IMR-90 (cell line): ENCODE data around the gene ALOX5AP. TPM values are rescaled to one million over a fixed set of nuclear protein-coding genes. Genes with fewer than 3 reads are reported as not detected.

ENCODE experiments used
- ATAC-seq: fragments of 200-7000 bp; cut with Tn5 transposase; 2 replicates; pipeline ENCODE4 v1.9.1; 2020; ENCODE audit warnings: low read depth, mild to moderate bottlenecking, moderate library complexity
- BruUV-seq: library from RNA; stranded (reverse); fragments of 400-500 nt; replicated peaks from 2 replicates; lab custom pipeline; 2021; lab: Mats Ljungman, UMichigan
- CTCF ChIA-PET: fragments of 300-600 bp; formaldehyde crosslinking; extraction: SDS; loops from one replicate; lab custom pipeline; 2021; ENCODE audit warnings: antibody characterized with exemption; lab: Yijun Ruan, JAX
- POLR2A ChIA-PET: fragments of 300-600 bp; sonication (Branson Sonifier 250); formaldehyde crosslinking; loops from one replicate; lab custom pipeline; 2022; ENCODE audit warnings: antibody characterized with exemption; ENCODE audit not compliant: unreplicated experiment; lab: Charles Lee
- DNase-seq: peaks from one replicate; pipeline ENCODE4 v3.0.0; 2013
- H2AFZ ChIP-seq: replicated peaks from 2 replicates; pipeline ENCODE3; 2013; ENCODE audit warnings: low read length, mild to moderate bottlenecking; ENCODE audit not compliant: poor library complexity
- H2AK5ac ChIP-seq: 2 replicates; pipeline ENCODE4 v1.6.1; 2013; ENCODE audit warnings: low read depth, low read length, inconsistent platforms
- H2AK9ac ChIP-seq: replicated peaks from 2 replicates; pipeline ENCODE3; 2013; ENCODE audit warnings: mild to moderate bottlenecking, low read depth, low read length, moderate library complexity; ENCODE audit not compliant: poor library complexity
- H2BK120ac ChIP-seq: 2 replicates; pipeline ENCODE4 v1.6.1; 2013; ENCODE audit warnings: low read depth, low read length, inconsistent platforms
- H2BK15ac ChIP-seq: 3 replicates; pipeline ENCODE4 v1.6.1; 2013; ENCODE audit warnings: low read depth, low read length, inconsistent platforms
- H2BK20ac ChIP-seq: 2 replicates; pipeline ENCODE4 v1.6.1; 2013; ENCODE audit warnings: low read depth, mild to moderate bottlenecking, inconsistent platforms, low read length, moderate library complexity
- H2BK5ac ChIP-seq: 2 replicates; pipeline ENCODE4 v1.6.1; 2013; ENCODE audit warnings: mild to moderate bottlenecking, low read depth, low read length, inconsistent platforms; ENCODE audit not compliant: poor library complexity, severe bottlenecking
- H3K14ac ChIP-seq: replicated peaks from 2 replicates; pipeline ENCODE4 v1.6.1; 2013; ENCODE audit warnings: low read depth, low read length, inconsistent platforms
- H3K18ac ChIP-seq: 2 replicates; pipeline ENCODE4 v1.6.1; 2013; ENCODE audit warnings: low read depth, low read length, control low read depth
- H3K23ac ChIP-seq: 2 replicates; pipeline ENCODE4 v1.6.1; 2013; ENCODE audit warnings: low read depth, low read length, inconsistent platforms
- H3K27ac ChIP-seq: 2 replicates; pipeline ENCODE4 v1.5.1; 2013; ENCODE audit warnings: mild to moderate bottlenecking, control low read depth, low read length; ENCODE audit not compliant: insufficient read depth
- H3K27me3 ChIP-seq: 2 replicates; pipeline ENCODE4 v1.6.1; 2013; ENCODE audit warnings: low read length; ENCODE audit not compliant: control insufficient read depth, insufficient read depth
- H3K36me3 ChIP-seq: 2 replicates; pipeline ENCODE4 v1.6.1; 2013; ENCODE audit warnings: low read length, mixed read lengths; ENCODE audit not compliant: control insufficient read depth, insufficient read depth
- H3K4ac ChIP-seq: 2 replicates; pipeline ENCODE4 v1.6.1; 2013; ENCODE audit warnings: low read depth, low read length, inconsistent platforms
- H3K4me1 ChIP-seq: 2 replicates; pipeline ENCODE4 v1.6.1; 2013; ENCODE audit warnings: low read length, mixed read lengths; ENCODE audit not compliant: control insufficient read depth, insufficient read depth
- H3K4me2 ChIP-seq: 2 replicates; pipeline ENCODE4 v1.6.1; 2013; ENCODE audit warnings: low read depth, mild to moderate bottlenecking, control low read depth, low read length, moderate library complexity
- H3K4me3 ChIP-seq: 2 replicates; pipeline ENCODE4 v1.5.1; 2013; ENCODE audit warnings: low read depth, mild to moderate bottlenecking, control low read depth, low read length, moderate library complexity; ENCODE audit not compliant: insufficient read depth
- H3K56ac ChIP-seq: 2 replicates; pipeline ENCODE4 v1.6.1; 2013; ENCODE audit warnings: low read length, inconsistent platforms; ENCODE audit not compliant: insufficient read depth; ENCODE audit errors: extremely low read depth
- H3K79me1 ChIP-seq, 2 experiments: 2 replicates each; pipeline ENCODE4 v1.6.1; 2013; ENCODE audit warnings: low read length in 2 of 2, inconsistent platforms in 1 of 2, low read depth in 1 of 2
- H3K9ac ChIP-seq: 2 replicates; pipeline ENCODE4 v1.6.1; 2013; ENCODE audit warnings: low read depth, low read length, control low read depth
- H3K9me1 ChIP-seq: 2 replicates; pipeline ENCODE4 v1.6.1; 2013; ENCODE audit warnings: low read length, inconsistent platforms; ENCODE audit not compliant: insufficient read depth
- H3K9me3 ChIP-seq: 2 replicates; pipeline ENCODE4 v1.6.1; 2013; ENCODE audit warnings: low read length; ENCODE audit not compliant: control insufficient read depth, insufficient read depth
- H4K20me1 ChIP-seq: 2 replicates; pipeline ENCODE4 v1.6.1; 2013; ENCODE audit warnings: low read length, inconsistent platforms; ENCODE audit not compliant: insufficient read depth
- H4K5ac ChIP-seq: 2 replicates; pipeline ENCODE4 v1.6.1; 2013; ENCODE audit warnings: mild to moderate bottlenecking, low read depth, low read length, control low read depth
- H4K8ac ChIP-seq, 2 experiments: 2 replicates each; pipeline ENCODE4 v1.6.1; 2013; ENCODE audit warnings: low read depth in 2 of 2, low read length in 2 of 2, control low read depth in 1 of 2, inconsistent platforms in 1 of 2
- H4K91ac ChIP-seq: 2 replicates; pipeline ENCODE4 v1.6.1; 2013; ENCODE audit warnings: low read depth, low read length, inconsistent platforms; ENCODE audit not compliant: insufficient read depth
- CEBPB ChIP-seq: IDR thresholded peaks from 2 replicates; pipeline ENCODE4 v1.6.1; 2012; ENCODE audit warnings: low read depth, low read length, improper control_type of control experiment
- CHD1 ChIP-seq: IDR thresholded peaks from 2 replicates; pipeline ENCODE4 v1.6.1; 2012; ENCODE audit warnings: low read depth, low read length, improper control_type of control experiment
- FOS ChIP-seq: fragments of 150-350 bp; IDR thresholded peaks from 2 replicates; pipeline ENCODE4 v1.6.1; 2016; ENCODE audit warnings: low read depth, low read length
- MAFK ChIP-seq: IDR thresholded peaks from 2 replicates; pipeline ENCODE4 v1.6.1; 2012; ENCODE audit warnings: low read depth, low read length, improper control_type of control experiment
- MAZ ChIP-seq: IDR thresholded peaks from 2 replicates; pipeline ENCODE4 v1.6.1; 2012; ENCODE audit warnings: low read depth, mild to moderate bottlenecking, low read length, improper control_type of control experiment, moderate library complexity, borderline replicate concordance
- MXI1 ChIP-seq: IDR thresholded peaks from 2 replicates; pipeline ENCODE4 v1.6.1; 2012; ENCODE audit warnings: low read depth, mild to moderate bottlenecking, low read length, moderate library complexity, borderline replicate concordance
- NFE2L2 ChIP-seq: fragments of 150-350 bp; IDR thresholded peaks from 2 replicates; pipeline ENCODE4 v1.6.1; 2016; ENCODE audit warnings: low read depth, mild to moderate bottlenecking, low read length
- POLR2A ChIP-seq: IDR thresholded peaks from 2 replicates; pipeline ENCODE4 v1.6.1; 2012; ENCODE audit warnings: mild to moderate bottlenecking, low read depth, low read length
- RAD21 ChIP-seq: IDR thresholded peaks from 2 replicates; pipeline ENCODE4 v1.6.1; 2012; ENCODE audit warnings: low read length, improper control_type of control experiment
- RCOR1 ChIP-seq: IDR thresholded peaks from 2 replicates; pipeline ENCODE4 v1.6.1; 2012; ENCODE audit warnings: mild to moderate bottlenecking, low read length, improper control_type of control experiment; ENCODE audit not compliant: insufficient replicate concordance
- SMC3 ChIP-seq: fragments of 150-350 bp; IDR thresholded peaks from 2 replicates; pipeline ENCODE4 v1.6.1; 2016; ENCODE audit warnings: low read depth, mild to moderate bottlenecking, antibody characterized with exemption, low read length, moderate library complexity
- WGBS, 2 experiments: methylation state at CpG; one replicate each; pipeline versions ENCODE4 v1.1.5 to v1.1.7; 2013; ENCODE audit warnings: missing lambda C conversion rate in 2 of 2; ENCODE audit not compliant: insufficient read length in 1 of 2; ENCODE audit errors: extremely low coverage in 2 of 2; 5-methylcytosine and 5-hydroxymethylcytosine counted together
- dilution Hi-C: fragments of 300-500 bp; cut with HindIII; formaldehyde crosslinking; loops from one replicate; pipeline ENCODE4 v1.14.3; 2018; ENCODE audit warnings: low sequenced_read_pairs; ENCODE audit not compliant: unreplicated experiment
- in situ Hi-C: fragments of 300-500 bp; cut with MboI; formaldehyde crosslinking; loops from 3 replicates; pipeline ENCODE4 v1.14.3; 2019; ENCODE audit warnings: low sequenced_read_pairs, inconsistent platforms, mixed read lengths
- intact Hi-C: fragments of 100-400 bp; cut with micrococcal nuclease; formaldehyde crosslinking; loops from 2 replicates; pipeline ENCODE4 v1.10.0; 2022
- polyA plus RNA-seq, 3 experiments: library from polyadenylated mRNA; depleted of rRNA; stranded (reverse); fragments of >200 nt; gene quantifications; 2 replicates each; pipeline ENCODE4 v1.2.3, GENCODE V29; 2012; ENCODE audit warnings: low replicate concordance in 1 of 3
- total RNA-seq: library from RNA; depleted of rRNA; stranded (reverse); fragments of >200 nt; gene quantifications from 2 replicates; pipeline ENCODE4 v1.2.3, GENCODE V29; 2012
- TF ChIP-seq, protein P1 (sequence below): fragments of 150-350 bp; IDR thresholded peaks from 2 replicates; pipeline ENCODE4 v1.6.1; 2017; ENCODE audit warnings: mild to moderate bottlenecking, antibody characterized with exemption, low read length, low read depth
- TF ChIP-seq, protein P2 (sequence below): fragments of 150-350 bp; IDR thresholded peaks from 2 replicates; pipeline ENCODE4 v1.6.1; 2016; ENCODE audit warnings: low read depth, mild to moderate bottlenecking, low read length, moderate library complexity, borderline replicate concordance

The ALOX5AP gene
- total and polyA plus RNA-seq, 2 of the 4 experiments (the other 2 are of a cell fraction): 0.62 TPM; not detected in 1

DNA sequence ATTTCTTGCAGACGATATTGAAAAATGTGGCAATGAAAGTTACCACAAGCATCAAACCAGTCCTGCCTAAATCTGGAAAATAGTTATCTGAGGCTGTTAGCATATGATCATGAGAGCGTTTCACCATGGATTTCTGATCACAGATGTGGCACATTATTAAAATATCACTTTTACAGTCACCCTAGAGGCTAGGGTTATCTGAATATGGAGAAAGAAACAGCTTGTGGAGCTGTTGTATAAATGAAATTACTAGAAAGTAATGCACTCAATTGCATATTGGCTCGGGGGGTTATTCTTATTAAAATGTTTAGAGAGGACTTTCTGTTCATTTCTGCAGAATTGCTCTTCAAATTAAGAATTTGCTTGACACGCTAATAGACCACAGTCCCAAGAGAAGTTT is 35.6 kb downstream of the ALOX5AP start:
- Histone ChIP-seq H3K9ac (no peak overlapping the region), H4K5ac (no peak overlapping the region), H3K27me3 (no peaks in the 10 kb centered on the region), H4K20me1 (no peaks in the 10 kb centered on the region), H2BK20ac (no peak overlapping the region), H3K23ac (no peak overlapping the region), H2BK5ac (no peak overlapping the region), H3K9me1 (no peaks in the 10 kb centered on the region), H2BK15ac (no peak overlapping the region), H2AFZ (no peak overlapping the region), H3K9me3 (peaks cover 2% of the 10 kb centered on the region; the same call in 1 of the 2 replicates), H3K4me2 (no peak overlapping the region), H3K56ac (no peak overlapping the region), H3K36me3 (no peaks in the 10 kb centered on the region), H3K4me3 (no peak overlapping the region), H4K8ac (no peak overlapping the region), H3K18ac (no peak overlapping the region), H3K4ac (no peak overlapping the region), H3K14ac (no peak overlapping the region), H3K27ac (no peak overlapping the region), H2AK5ac (no peak overlapping the region), H3K79me1 (no peaks in the 10 kb centered on the region), H4K91ac (no peak overlapping the region), H3K4me1 (no peaks in the 10 kb centered on the region), H2BK120ac (no peak overlapping the region), H2AK9ac (no peak overlapping the region)
- POLR2A ChIA-PET: no interaction called here
- no CpG with 5 or more reads among the region's 4 CpGs for WGBS, 2 experiments
- intact Hi-C loops (no loop called here), in situ Hi-C loops (no loop called here), dilution Hi-C loops (no loop called here)
- CTCF ChIA-PET: no interaction called here
- no peak for TF ChIP-seq MXI1
- no peak for TF ChIP-seq SMC3
- no peak for TF ChIP-seq MAFK
- TF ChIP-seq CHD1: no peak
- no peak for TF ChIP-seq RAD21
- no peak for TF ChIP-seq FOS
- TF ChIP-seq RCOR1: no peak
- no peak for TF ChIP-seq CEBPB
- no peak for TF ChIP-seq MAZ
- TF ChIP-seq, protein P1, sequence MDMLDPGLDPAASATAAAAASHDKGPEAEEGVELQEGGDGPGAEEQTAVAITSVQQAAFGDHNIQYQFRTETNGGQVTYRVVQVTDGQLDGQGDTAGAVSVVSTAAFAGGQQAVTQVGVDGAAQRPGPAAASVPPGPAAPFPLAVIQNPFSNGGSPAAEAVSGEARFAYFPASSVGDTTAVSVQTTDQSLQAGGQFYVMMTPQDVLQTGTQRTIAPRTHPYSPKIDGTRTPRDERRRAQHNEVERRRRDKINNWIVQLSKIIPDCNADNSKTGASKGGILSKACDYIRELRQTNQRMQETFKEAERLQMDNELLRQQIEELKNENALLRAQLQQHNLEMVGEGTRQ: no peak
- TF ChIP-seq POLR2A: no peak
- TF ChIP-seq, protein P2, sequence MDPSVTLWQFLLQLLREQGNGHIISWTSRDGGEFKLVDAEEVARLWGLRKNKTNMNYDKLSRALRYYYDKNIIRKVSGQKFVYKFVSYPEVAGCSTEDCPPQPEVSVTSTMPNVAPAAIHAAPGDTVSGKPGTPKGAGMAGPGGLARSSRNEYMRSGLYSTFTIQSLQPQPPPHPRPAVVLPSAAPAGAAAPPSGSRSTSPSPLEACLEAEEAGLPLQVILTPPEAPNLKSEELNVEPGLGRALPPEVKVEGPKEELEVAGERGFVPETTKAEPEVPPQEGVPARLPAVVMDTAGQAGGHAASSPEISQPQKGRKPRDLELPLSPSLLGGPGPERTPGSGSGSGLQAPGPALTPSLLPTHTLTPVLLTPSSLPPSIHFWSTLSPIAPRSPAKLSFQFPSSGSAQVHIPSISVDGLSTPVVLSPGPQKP: no peak
- TF ChIP-seq NFE2L2: no peak
- DNase-seq: no peak
- BruUV-seq: no TSS peak
- ATAC-seq: no peak
